ENCODE measurements around the gene FOXP1.

DNA sequence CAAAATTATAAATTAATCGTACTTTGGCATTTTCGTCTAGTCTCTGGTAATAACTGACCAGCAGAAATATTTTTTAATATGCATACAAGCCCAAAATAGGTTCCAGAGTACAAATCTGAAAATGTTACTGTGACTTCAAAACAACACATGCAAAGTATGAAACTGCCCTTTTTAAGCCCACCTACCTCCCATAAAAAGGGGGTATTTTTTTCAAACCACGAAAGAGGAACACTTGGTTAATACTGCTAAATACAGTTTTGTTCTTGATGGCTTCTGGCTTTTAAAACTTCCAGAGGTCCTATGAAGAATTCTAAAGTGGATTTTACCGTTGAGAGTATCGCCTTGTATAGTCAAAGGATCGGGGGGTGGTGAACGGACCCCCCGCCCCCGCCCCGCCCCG, 610.7 kb downstream of the FOXP1 start:
- TF ChIP-seq SMC3 (conservative IDR thresholded peaks at IDR 0.05; ENCODE audit: poor library complexity): no peak
- TF ChIP-seq, protein P1, sequence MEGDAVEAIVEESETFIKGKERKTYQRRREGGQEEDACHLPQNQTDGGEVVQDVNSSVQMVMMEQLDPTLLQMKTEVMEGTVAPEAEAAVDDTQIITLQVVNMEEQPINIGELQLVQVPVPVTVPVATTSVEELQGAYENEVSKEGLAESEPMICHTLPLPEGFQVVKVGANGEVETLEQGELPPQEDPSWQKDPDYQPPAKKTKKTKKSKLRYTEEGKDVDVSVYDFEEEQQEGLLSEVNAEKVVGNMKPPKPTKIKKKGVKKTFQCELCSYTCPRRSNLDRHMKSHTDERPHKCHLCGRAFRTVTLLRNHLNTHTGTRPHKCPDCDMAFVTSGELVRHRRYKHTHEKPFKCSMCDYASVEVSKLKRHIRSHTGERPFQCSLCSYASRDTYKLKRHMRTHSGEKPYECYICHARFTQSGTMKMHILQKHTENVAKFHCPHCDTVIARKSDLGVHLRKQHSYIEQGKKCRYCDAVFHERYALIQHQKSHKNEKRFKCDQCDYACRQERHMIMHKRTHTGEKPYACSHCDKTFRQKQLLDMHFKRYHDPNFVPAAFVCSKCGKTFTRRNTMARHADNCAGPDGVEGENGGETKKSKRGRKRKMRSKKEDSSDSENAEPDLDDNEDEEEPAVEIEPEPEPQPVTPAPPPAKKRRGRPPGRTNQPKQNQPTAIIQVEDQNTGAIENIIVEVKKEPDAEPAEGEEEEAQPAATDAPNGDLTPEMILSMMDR (IDR thresholded peaks at IDR 0.05; ENCODE audit: poor library complexity, severe bottlenecking): no peak
